ENCODE results near the gene IGF2BP3.

DNA sequence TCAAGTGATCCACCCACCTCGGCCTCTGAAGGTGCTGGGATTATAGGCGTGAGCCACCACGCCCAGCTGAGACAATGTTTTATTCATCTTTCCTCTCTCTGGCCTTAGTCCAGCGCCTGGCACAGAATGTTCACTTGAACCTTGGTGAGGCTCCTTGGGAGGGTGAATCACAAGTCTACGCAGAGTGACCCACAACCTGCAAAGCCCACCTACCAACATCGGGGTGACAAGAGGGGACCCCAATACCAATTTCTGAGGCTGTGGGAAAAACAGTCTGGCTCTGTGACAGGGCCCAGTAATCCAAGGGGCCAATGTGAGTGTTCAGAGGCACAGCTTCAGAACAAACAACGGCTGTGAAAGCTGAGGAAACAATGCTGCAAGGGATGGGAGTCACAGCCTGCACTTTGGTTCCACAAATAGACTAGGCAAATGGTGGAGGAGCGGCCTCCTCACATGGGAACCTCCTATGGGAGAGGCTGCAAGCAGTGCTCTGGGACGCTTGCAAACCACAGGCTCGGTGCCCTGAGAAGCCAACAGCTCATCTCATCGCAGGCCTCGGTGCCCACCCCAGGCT, 176.7 kb downstream of the IGF2BP3 start:
- TF ChIP-seq, protein P1, sequence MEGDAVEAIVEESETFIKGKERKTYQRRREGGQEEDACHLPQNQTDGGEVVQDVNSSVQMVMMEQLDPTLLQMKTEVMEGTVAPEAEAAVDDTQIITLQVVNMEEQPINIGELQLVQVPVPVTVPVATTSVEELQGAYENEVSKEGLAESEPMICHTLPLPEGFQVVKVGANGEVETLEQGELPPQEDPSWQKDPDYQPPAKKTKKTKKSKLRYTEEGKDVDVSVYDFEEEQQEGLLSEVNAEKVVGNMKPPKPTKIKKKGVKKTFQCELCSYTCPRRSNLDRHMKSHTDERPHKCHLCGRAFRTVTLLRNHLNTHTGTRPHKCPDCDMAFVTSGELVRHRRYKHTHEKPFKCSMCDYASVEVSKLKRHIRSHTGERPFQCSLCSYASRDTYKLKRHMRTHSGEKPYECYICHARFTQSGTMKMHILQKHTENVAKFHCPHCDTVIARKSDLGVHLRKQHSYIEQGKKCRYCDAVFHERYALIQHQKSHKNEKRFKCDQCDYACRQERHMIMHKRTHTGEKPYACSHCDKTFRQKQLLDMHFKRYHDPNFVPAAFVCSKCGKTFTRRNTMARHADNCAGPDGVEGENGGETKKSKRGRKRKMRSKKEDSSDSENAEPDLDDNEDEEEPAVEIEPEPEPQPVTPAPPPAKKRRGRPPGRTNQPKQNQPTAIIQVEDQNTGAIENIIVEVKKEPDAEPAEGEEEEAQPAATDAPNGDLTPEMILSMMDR (IDR thresholded peaks at IDR 0.05) = no peak
- no peak for TF ChIP-seq POLR2A (IDR thresholded peaks at IDR 0.05)
